Activated CD8-positive, alpha-beta T cell treated with anti-CD3 and anti-CD28 coated beads, Interleukin-2, amount 10 ng/mL, durations not matched to agents 7 days and 5 days (primary cell): ENCODE data around the gene BOLA1. TPM values are rescaled to one million over a fixed set of nuclear protein-coding genes. Genes with fewer than 3 reads are reported as not detected.
"Not testable (repeated sequence)": the region's sequence is repeated elsewhere in the genome, so short reads cannot be mapped to it uniquely, and the experiment has no call there.

Experiments used
- ATAC-seq: fragments of 150-1000 bp; cut with Tn5 transposase; one replicate; pipeline ENCODE4 v1.10.0; 2021; ENCODE audit warnings: moderate library complexity
- CTCF ChIA-PET: fragments of 350-600 bp; sonication (Branson Sonifier 250); formaldehyde crosslinking; loops from one replicate; lab custom pipeline; 2021; ENCODE audit warnings: antibody characterized with exemption; lab: Charles Lee
- POLR2A ChIA-PET: fragments of 350-600 bp; sonication (Branson Sonifier 250); formaldehyde crosslinking; loops from one replicate; lab custom pipeline; 2021; ENCODE audit warnings: antibody characterized with exemption; lab: Charles Lee
- DNase-seq: peaks from one replicate; pipeline ENCODE4 v3.0.0-alpha.2; 2020
- H3K27ac Mint-ChIP-seq: one replicate; pipeline ENCODE4 v1.8.0; 2021; ENCODE audit warnings: mild to moderate bottlenecking, mixed read lengths
- H3K27me3 Mint-ChIP-seq: one replicate; pipeline ENCODE4 v1.8.0; 2021; ENCODE audit warnings: low read depth, mixed read lengths
- H3K36me3 Mint-ChIP-seq: one replicate; pipeline ENCODE4 v1.8.0; 2021; ENCODE audit warnings: low read depth, mixed read lengths
- H3K4me1 Mint-ChIP-seq: one replicate; pipeline ENCODE4 v1.8.0; 2021; ENCODE audit warnings: low read depth, mixed read lengths
- H3K4me3 Mint-ChIP-seq: one replicate; pipeline ENCODE4 v1.8.0; 2021; ENCODE audit warnings: mild to moderate bottlenecking, mixed read lengths
- H3K9me3 Mint-ChIP-seq: one replicate; pipeline ENCODE4 v1.8.0; 2022; ENCODE audit warnings: mixed read lengths; ENCODE audit not compliant: insufficient read depth
- total RNA-seq, 2 experiments: library from RNA; stranded (reverse); gene quantifications; one replicate each; pipeline ENCODE4 v1.2.3, GENCODE V29; 2021

Gene BOLA1, protein sequence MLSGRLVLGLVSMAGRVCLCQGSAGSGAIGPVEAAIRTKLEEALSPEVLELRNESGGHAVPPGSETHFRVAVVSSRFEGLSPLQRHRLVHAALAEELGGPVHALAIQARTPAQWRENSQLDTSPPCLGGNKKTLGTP
- 10 to 100 TPM; 20.8 to 24.5 TPM for total RNA-seq

DNA sequence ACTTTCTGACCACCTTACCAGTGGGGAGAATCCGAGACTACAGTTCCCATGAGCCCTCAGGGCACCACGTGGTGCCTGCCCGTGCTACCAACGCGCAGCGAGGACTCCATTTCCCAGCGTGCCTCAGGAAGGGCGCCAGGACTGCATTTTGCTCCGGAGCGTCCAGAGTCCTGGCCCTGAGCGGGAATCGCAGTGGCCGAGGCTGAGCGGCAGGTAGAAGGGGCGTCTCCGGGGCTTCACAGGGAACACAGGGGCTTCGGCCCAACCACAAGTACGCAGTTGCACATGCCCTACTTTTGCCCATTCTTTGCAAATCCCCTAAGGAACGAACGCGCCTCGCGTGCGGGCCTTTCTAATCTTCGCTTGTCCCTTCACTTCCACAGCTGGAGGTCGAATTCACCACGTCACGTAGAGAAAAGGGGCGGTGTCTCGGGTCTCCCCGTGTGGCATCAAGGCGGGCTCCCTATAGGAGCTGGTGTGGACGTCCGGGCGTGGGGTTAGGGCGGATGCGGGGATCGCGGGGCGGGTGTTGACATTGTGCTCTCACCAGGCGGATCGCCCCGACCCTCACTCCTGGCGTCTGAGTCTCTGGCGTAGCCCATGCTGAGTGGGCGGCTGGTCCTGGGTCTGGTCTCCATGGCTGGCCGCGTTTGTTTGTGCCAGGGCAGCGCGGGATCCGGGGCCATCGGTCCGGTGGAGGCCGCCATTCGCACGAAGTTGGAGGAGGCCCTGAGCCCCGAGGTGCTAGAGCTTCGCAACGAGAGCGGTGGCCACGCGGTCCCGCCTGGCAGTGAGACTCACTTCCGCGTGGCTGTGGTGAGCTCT is at the start of gene BOLA1:
Gene BOLA1, plus strand, starts transcription at position 109 of the 825 bp plus-strand sequence. Its CDS starts 492 bp downstream, at position 601.
- Mint-ChIP-seq H3K27me3 (no peaks in the 10 kb centered on the region), H3K4me1 (peaks cover 38% of the 10 kb centered on the region), H3K4me3 (peak within 1 kb of the TSS; percentile 85), H3K27ac (peak within 1 kb of the TSS; percentile 95), H3K36me3 (peaks cover 21% of the 10 kb centered on the region), H3K9me3 (no peaks in the 10 kb centered on the region)
- DNase-seq (peak; percentile 90), ATAC-seq (peak; percentile 97)
- ChIA-PET CTCF (interaction anchor here (1.0 to 1.5 kb wide), 2 partner anchors 11 to 62 kb away, joined by 3 to 4 read pairs; no protein-coding TSS in a partner anchor), POLR2A (interaction anchor here (0.5 to 5.1 kb wide), 6 partner anchors 9 to 288 kb away, joined by 3 to 105 read pairs (median 3); partner anchors contain the start of gene VPS45)

DNA sequence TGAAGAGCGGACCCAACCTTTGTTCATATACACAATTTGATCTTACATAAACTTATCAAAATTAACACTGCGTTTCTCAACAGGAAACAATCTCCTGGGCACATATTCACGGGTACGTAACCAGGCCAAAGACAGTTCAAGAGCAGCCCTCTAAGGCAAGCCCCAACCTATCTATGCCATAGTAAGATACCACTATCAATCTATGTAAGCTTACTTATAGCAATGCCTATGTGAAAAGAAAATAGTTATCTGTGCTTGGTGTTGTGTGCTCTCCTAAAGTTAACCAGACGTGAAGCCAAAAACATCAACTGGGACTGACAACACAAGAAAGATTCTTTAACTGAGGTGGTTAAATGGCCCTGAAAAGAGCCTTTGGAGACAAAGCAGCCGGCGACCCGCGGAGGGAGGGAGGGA is 49.4 kb upstream of the BOLA1 start:
- Mint-ChIP-seq H3K36me3 (peaks cover 46% of the 10 kb centered on the region), H3K27ac (peak overlapping the region; percentile 95), H3K4me3 (peak overlapping the region; percentile 83), H3K4me1 (peaks cover 38% of the 10 kb centered on the region), H3K27me3 (no peaks in the 10 kb centered on the region), H3K9me3 (no peaks in the 10 kb centered on the region)
- no peak for ATAC-seq
- ChIA-PET POLR2A (interaction anchor here (1.2 to 2.8 kb wide), 3 partner anchors 36 to 78 kb away, joined by 3 to 205 read pairs (median 4); a partner anchor contains a TSS), CTCF (interaction anchor here (1.0 to 1.9 kb wide), 2 partner anchors 34 to 38 kb away, joined by 4 to 9 read pairs; a partner anchor contains a TSS)
- peak; percentile 34 for DNase-seq

DNA sequence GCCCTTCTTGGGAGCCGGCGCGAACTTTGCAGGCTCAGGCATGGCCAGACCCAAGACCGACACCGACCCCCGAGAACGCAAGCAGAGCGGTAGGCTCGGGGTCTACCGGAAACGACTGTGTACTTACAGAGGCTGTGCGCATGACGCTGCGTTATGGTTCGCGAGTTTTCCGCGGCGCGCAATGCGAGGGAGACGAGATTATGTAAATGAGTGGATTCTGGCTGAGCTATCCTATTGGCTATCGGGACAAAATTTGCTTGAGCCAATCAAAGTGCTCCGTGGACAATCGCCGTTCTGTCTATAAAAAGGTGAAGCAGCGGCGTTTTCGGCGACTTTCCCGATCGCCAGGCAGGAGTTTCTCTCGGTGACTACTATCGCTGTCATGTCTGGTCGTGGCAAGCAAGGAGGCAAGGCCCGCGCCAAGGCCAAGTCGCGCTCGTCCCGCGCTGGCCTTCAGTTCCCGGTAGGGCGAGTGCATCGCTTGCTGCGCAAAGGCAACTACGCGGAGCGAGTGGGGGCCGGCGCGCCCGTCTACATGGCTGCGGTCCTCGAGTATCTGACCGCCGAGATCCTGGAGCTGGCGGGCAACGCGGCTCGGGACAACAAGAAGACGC is 48.5 kb upstream of the BOLA1 start:
- H3K36me3 Mint-ChIP-seq: peaks cover 37% of the 10 kb centered on the region
- ATAC-seq: peak; percentile 58
- H3K4me3 Mint-ChIP-seq, H3K27ac Mint-ChIP-seq, DNase-seq, H3K9me3 Mint-ChIP-seq, CTCF ChIA-PET, H3K27me3 Mint-ChIP-seq: not testable (repeated sequence)
- POLR2A ChIA-PET: interaction anchor here (1.2 to 2.8 kb wide), 2 partner anchors 35 to 65 kb away, joined by 3 to 205 read pairs; a partner anchor contains a TSS
- H3K4me1 Mint-ChIP-seq: peaks cover 29% of the 10 kb centered on the region

DNA sequence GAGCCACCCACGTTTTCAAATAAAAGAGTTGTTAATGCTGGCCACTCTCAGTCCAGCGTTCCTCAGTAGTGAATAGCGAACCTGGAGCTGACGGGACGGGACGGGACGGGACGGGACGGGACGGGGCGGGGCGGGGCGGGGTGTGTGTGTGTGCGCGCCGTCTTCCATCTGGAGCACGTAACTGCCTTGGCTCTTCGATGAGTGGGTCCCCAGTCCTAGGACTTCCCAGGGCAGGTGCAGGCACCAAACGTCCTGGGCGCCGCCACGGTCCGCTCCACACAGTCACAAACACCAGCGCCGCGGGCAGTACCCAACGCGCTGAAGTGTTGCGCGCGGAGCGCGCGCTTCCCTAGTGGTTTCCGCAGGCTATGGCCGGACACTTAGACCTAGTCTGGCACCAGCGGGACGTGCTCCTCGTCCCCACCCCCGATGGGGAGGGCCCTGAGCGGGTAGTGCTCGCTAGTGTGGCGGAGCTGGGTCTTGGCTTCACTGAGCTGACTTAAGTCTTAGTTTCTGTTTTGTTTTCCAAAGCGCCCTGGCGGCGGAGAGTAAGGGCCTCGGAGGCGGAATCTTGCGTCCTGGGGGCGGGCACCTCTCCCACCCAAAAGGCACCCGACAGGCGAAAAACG is 47.7 kb upstream of the BOLA1 start:
- H3K9me3 Mint-ChIP-seq, DNase-seq, H3K27me3 Mint-ChIP-seq, CTCF ChIA-PET, H3K27ac Mint-ChIP-seq, H3K4me3 Mint-ChIP-seq, POLR2A ChIA-PET: not testable (repeated sequence)
- Mint-ChIP-seq H3K4me1 (peaks cover 22% of the 10 kb centered on the region), H3K36me3 (peaks cover 30% of the 10 kb centered on the region)
- ATAC-seq: peak; percentile 54

DNA sequence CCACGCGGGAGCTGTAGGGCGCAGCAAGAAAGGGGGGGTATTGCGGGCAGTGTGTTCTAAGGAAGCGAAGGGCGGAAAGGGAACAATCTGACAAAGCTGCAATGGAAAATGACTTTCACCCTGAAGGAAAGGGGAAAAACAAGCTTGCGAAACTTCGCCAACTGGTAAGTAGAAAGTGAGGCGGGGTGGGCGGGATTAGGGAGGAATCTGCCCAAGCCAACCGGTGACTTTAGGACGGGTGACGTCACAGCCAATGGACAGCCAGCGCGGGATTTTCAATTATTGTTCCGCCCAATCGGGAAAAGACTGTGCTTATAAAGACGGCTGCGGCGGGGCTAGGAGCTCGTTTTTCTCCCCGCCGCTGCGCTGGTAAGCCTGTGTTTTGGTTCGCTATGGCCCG is 47.1 kb upstream of the BOLA1 start:
- H3K27ac Mint-ChIP-seq, POLR2A ChIA-PET, DNase-seq, CTCF ChIA-PET, H3K4me3 Mint-ChIP-seq, H3K27me3 Mint-ChIP-seq, H3K9me3 Mint-ChIP-seq: not testable (repeated sequence)
- peaks cover 16% of the 10 kb centered on the region for H3K4me1 Mint-ChIP-seq
- peak; percentile 16 for ATAC-seq
- peaks cover 24% of the 10 kb centered on the region for H3K36me3 Mint-ChIP-seq

DNA sequence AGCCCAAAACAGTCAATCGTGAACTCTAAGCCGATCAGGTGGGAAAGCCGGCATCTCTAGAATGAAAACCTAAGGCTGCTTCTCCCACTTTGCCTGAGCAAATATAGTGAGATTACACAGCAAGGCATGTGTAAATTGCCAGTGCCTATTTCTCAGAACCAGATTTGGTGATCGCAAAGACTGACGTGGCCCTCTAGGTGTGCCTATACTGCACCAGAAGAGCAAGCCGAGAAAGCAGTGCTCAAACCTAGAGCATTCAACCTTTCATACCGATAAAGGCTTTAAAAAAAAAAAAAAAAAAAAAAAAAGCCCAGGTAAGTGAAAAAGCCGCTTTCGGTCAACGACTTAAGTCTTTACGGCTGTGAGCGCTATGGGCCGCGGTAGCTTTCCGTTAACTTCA is 39.1 kb upstream of the BOLA1 start:
- H3K9me3 Mint-ChIP-seq, POLR2A ChIA-PET, H3K4me3 Mint-ChIP-seq, H3K27me3 Mint-ChIP-seq, H3K27ac Mint-ChIP-seq, H3K4me1 Mint-ChIP-seq, DNase-seq, H3K36me3 Mint-ChIP-seq, CTCF ChIA-PET: not testable (repeated sequence)
- ATAC-seq: peak; percentile 18

DNA sequence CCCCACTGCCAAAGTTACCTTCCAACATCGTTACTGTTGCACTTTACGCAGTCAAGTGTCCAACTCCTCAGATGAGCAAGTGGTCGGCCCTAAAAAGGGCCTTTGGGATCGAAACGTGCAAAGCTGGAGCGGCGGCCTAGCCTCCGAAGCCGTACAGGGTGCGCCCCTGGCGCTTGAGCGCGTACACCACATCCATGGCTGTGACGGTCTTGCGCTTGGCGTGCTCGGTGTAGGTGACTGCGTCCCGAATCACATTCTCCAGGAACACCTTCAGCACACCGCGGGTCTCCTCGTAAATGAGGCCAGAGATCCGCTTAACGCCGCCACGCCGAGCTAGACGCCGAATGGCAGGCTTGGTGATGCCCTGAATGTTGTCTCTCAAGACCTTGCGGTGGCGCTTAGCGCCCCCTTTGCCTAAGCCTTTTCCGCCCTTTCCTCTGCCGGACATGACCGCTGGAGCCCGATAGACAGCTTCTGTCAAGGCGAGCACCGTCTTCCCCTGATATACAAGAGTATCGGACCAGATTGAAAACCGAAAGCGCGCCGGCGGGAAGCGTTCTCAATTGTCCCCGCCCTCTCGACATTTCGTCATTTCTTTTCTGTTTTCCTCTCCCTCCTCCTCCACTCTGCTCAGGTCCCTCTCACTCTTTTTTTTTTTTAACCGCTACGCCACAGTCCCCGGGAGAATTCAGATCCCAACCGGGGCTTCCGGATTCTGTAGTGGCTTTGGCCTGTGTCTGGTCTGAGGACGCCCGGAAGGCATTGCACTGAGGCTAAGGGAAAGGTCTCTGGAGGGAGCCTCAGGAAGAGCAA is 38.5 kb upstream of the BOLA1 start:
- H3K4me3 Mint-ChIP-seq, H3K27ac Mint-ChIP-seq, DNase-seq, H3K36me3 Mint-ChIP-seq, POLR2A ChIA-PET, CTCF ChIA-PET, H3K27me3 Mint-ChIP-seq, H3K4me1 Mint-ChIP-seq, H3K9me3 Mint-ChIP-seq: not testable (repeated sequence)
- peak; percentile 79 for ATAC-seq

DNA sequence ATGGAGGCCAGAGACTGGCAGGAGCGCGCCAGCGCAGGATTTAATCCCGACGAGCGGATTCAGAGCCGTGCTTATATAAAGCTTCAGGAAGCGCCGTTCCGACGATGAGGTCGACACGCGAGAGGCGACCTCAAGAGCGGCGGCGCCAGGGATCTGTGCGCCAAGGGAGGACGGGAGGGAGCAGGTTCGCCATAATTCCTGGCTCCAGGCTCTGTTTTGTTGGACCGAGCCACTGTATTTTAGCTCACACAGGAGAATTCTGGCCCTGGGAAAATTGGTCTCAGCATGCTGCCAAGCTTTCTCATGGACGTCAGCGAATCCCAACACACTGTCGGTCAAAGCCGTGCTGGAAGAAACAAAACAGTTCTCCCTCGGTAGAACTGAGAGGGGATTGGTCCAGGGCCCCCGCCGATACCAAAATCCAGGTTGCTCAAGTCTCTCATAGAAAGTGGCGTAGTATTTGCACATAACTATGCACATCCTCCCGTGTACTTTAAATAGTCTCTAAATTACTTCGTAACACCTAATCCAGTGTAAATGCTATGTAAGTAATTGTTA is 37.8 kb upstream of the BOLA1 start:
- peak; percentile 8 for ATAC-seq

DNA sequence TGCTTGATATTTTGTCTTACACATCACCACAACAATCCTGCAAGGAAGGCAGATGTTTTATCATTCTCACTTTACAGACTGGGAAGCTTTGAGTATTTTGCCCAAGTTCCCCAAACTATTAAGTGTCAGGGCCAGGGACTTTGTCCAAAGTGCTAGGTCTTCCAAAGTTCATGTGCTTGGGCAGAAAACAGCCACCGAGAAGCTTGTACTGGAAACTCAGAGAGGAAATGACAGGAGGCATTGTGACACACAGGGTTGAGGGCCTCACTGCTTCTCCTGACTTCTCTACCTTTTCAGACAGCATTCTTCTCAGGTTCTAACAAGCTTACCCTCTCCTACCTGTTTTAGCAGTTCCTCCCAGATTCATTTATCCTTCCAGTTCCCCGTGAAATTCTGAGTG is 32.5 kb upstream of the BOLA1 start:
- H3K4me1 Mint-ChIP-seq, DNase-seq, H3K36me3 Mint-ChIP-seq, ATAC-seq, CTCF ChIA-PET, POLR2A ChIA-PET, H3K27ac Mint-ChIP-seq, H3K27me3 Mint-ChIP-seq, H3K9me3 Mint-ChIP-seq, H3K4me3 Mint-ChIP-seq: not testable (repeated sequence)

More for the DNA sequence above, 37.8 kb upstream of the BOLA1 start:
- H3K4me1 Mint-ChIP-seq, H3K4me3 Mint-ChIP-seq, CTCF ChIA-PET, DNase-seq, H3K9me3 Mint-ChIP-seq, POLR2A ChIA-PET, H3K27ac Mint-ChIP-seq, H3K27me3 Mint-ChIP-seq, H3K36me3 Mint-ChIP-seq: not testable (repeated sequence)

DNA sequence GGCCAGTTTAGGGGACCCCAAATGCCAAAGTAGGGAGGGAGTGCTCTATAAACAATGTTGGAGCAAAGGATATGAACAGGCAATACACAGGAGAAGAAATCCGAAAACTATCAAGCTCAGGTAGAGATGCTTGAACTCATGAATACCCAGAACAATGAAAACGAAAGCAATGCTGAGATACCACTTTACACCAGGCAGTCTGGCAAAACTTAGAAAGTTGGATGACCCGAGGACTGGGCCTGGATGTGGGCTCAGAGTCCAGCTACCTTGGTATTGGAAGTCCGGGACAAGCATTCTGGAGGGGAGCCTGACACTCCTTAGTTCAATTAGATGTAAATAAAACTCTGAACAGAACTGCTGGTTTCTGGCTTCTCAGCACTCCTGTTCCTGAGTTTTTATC is 26.3 kb upstream of the BOLA1 start:
- H3K27me3 Mint-ChIP-seq, CTCF ChIA-PET, POLR2A ChIA-PET, H3K36me3 Mint-ChIP-seq, H3K4me1 Mint-ChIP-seq, DNase-seq, H3K9me3 Mint-ChIP-seq, H3K27ac Mint-ChIP-seq, ATAC-seq, H3K4me3 Mint-ChIP-seq: not testable (repeated sequence)
